Hepatocyte (in vitro differentiated cells): ENCODE data around the gene CEP95. TPM values are rescaled to one million over a fixed set of nuclear protein-coding genes. Genes with fewer than 3 reads are reported as not detected.

Experiments
- DNase-seq: peaks from one replicate; pipeline ENCODE4 v3.0.0-alpha.2; 2016; ENCODE audit warnings: low spot score
- H2AFZ ChIP-seq: fragments of 200-600 bp; sonication (generic); 2 replicates; pipeline ENCODE4 v1.6.0; 2016; ENCODE audit warnings: antibody characterized with exemption, mild to moderate bottlenecking
- H3K27ac ChIP-seq: fragments of 200-600 bp; sonication (generic); 2 replicates; pipeline ENCODE4 v1.5.1; 2016; ENCODE audit warnings: mild to moderate bottlenecking
- H3K27me3 ChIP-seq: fragments of 200-600 bp; sonication (generic); 2 replicates; pipeline ENCODE4 v1.6.1; 2016
- H3K36me3 ChIP-seq: fragments of 200-600 bp; sonication (generic); replicated peaks from 2 replicates; pipeline ENCODE4 v1.5.1; 2016; ENCODE audit warnings: low read depth; ENCODE audit not compliant: insufficient read depth
- H3K4me1 ChIP-seq: fragments of 200-600 bp; sonication (generic); 2 replicates; pipeline ENCODE4 v1.5.1; 2016; ENCODE audit warnings: mild to moderate bottlenecking, moderate library complexity; ENCODE audit not compliant: insufficient read depth
- H3K4me2 ChIP-seq: fragments of 200-600 bp; sonication (generic); 2 replicates; pipeline ENCODE4 v1.6.0; 2016
- H3K4me3 ChIP-seq: fragments of 200-600 bp; sonication (generic); 2 replicates; pipeline ENCODE4 v1.5.1; 2016; ENCODE audit warnings: mild to moderate bottlenecking
- H3K79me2 ChIP-seq: fragments of 200-600 bp; sonication (generic); 2 replicates; pipeline ENCODE4 v1.6.0; 2017; ENCODE audit warnings: mild to moderate bottlenecking
- H3K9me2 ChIP-seq: fragments of 200-600 bp; sonication (generic); replicated peaks from 2 replicates; pipeline ENCODE4 v1.6.0; 2017; ENCODE audit warnings: mild to moderate bottlenecking; ENCODE audit not compliant: insufficient read depth
- H3K9me3 ChIP-seq: fragments of 200-600 bp; sonication (generic); 2 replicates; pipeline ENCODE4 v1.5.1; 2016; ENCODE audit warnings: low read depth, mild to moderate bottlenecking
- H4K20me1 ChIP-seq: fragments of 200-600 bp; sonication (generic); 2 replicates; pipeline ENCODE4 v1.6.0; 2016; ENCODE audit warnings: mild to moderate bottlenecking; ENCODE audit not compliant: insufficient read depth, poor library complexity, severe bottlenecking
- EZH2 ChIP-seq: fragments of 200-600 bp; sonication (generic); IDR thresholded peaks from 2 replicates; pipeline ENCODE4 v1.6.1; 2016; ENCODE audit warnings: antibody characterized with exemption, mild to moderate bottlenecking, borderline replicate concordance
- EZH2phosphoT487 ChIP-seq: fragments of 200-600 bp; sonication (generic); IDR thresholded peaks from one replicate; pipeline ENCODE4 v1.6.1; 2018; ENCODE audit warnings: antibody characterized with exemption, mild to moderate bottlenecking, low read depth, moderate library complexity; ENCODE audit not compliant: unreplicated experiment, severe bottlenecking
- WGBS: methylation state at CpG from one replicate; pipeline ENCODE4 v1.1.6; 2016; ENCODE audit warnings: low lambda C conversion rate; ENCODE audit errors: missing lambda C conversion rate; 5-methylcytosine and 5-hydroxymethylcytosine counted together
- polyA plus RNA-seq: library from polyadenylated mRNA; unstranded; fragments of >200 nt; fragmentation: Nextera tagmentation; extraction: Ambion mirVana; gene quantifications from 2 replicates; pipeline ENCODE4 v1.2.1, GENCODE V29; 2016
- total RNA-seq: library from RNA; depleted of rRNA; stranded (reverse); fragments of >200 nt; gene quantifications from 2 replicates; pipeline ENCODE4 v1.2.3, GENCODE V29; 2014
- TF ChIP-seq, protein P1 (sequence below): fragments of 200-600 bp; sonication (generic); IDR thresholded peaks from 2 replicates; pipeline ENCODE4 v1.5.1; 2016; ENCODE audit warnings: antibody characterized with exemption, mild to moderate bottlenecking; ENCODE audit not compliant: poor library complexity

Gene CEP95
- total and polyA plus RNA-seq, 2 experiments from 2014 or later: 25.8 to 42.8 TPM

DNA sequence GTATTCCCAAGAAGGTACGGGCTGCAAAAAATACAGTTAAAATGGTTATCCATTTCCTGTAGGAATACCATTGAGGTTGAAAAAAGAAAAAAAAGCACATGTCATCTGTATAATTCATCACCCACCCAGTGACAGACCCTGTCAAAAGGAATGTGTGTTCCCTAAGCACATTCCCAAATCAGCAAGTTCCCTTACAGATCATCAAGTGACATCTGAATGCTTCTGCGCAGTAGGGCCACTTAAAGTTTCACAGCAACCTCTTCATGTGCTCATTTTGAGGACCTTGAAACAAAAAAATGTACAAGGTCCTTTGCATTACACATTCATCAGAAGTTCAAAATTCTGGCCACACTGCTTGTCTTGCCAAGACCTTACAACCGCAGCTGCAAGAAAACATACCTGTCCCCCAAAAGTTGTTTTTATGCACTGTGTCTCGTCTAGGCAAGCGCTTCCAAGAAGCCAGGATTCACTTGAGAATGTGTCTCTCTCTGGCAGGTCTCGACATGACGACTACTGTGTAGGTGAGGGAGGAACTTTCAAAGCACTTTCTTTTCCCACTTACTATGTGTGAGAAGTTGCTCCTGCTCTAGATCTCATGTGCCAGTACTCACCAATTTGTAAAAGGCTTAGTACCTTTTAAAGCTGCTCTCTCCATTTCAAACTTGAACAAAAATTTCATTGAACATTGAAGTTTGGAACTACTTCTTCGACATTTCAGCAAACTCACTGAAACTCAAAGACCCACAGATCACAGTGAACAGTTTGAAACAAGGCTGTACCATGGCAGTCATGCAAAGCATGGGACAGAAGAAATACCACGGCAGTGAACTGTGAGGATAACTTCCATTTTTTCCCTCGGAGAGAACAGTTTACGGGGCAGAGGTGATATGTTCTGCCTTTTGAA is 5.7 kb upstream of the CEP95 start:
- Histone ChIP-seq H3K4me3 (no peak overlapping the region), H3K79me2 (peaks cover 70% of the 10 kb centered on the region), H3K9me3 (no peaks in the 10 kb centered on the region), H3K27ac (no peak overlapping the region), H3K36me3 (peaks cover 13% of the 10 kb centered on the region), H3K9me2 (no peaks in the 10 kb centered on the region), H3K27me3 (no peaks in the 10 kb centered on the region), H4K20me1 (peaks cover 72% of the 10 kb centered on the region), H2AFZ (no peak overlapping the region), H3K4me2 (no peak overlapping the region), H3K4me1 (peaks cover 29% of the 10 kb centered on the region)
- TF ChIP-seq, protein P1, sequence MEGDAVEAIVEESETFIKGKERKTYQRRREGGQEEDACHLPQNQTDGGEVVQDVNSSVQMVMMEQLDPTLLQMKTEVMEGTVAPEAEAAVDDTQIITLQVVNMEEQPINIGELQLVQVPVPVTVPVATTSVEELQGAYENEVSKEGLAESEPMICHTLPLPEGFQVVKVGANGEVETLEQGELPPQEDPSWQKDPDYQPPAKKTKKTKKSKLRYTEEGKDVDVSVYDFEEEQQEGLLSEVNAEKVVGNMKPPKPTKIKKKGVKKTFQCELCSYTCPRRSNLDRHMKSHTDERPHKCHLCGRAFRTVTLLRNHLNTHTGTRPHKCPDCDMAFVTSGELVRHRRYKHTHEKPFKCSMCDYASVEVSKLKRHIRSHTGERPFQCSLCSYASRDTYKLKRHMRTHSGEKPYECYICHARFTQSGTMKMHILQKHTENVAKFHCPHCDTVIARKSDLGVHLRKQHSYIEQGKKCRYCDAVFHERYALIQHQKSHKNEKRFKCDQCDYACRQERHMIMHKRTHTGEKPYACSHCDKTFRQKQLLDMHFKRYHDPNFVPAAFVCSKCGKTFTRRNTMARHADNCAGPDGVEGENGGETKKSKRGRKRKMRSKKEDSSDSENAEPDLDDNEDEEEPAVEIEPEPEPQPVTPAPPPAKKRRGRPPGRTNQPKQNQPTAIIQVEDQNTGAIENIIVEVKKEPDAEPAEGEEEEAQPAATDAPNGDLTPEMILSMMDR: no peak
- no peak for TF ChIP-seq EZH2phosphoT487
- no peak for TF ChIP-seq EZH2
- 94% methylated on average over 11 of the region's 11 CpGs for WGBS
- no peak for DNase-seq

DNA sequence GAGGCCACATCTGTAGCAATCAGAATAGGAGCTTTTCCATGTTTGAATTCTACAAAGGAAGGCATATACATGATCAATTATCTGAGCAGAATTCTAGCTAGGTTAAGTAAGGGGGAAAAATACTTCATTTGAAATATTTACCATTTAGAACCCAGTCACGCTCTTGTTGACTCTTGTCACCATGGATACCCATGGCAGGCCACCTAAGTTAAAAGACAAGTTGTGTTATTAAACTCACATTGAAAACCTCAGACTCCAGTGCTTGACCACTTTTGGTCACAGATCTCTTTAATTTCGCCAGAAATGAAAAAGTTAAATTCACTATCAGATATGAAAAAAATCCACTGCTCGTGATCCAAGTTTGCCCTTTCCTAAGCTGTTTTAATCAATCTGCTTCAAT is 4.8 kb upstream of the CEP95 start:
- Histone ChIP-seq H3K27ac (peak overlapping the region; percentile 9), H3K4me1 (peaks cover 29% of the 10 kb centered on the region), H2AFZ (no peak overlapping the region), H4K20me1 (peaks cover 72% of the 10 kb centered on the region), H3K4me3 (no peak overlapping the region), H3K36me3 (peaks cover 13% of the 10 kb centered on the region), H3K9me3 (no peaks in the 10 kb centered on the region), H3K79me2 (peaks cover 69% of the 10 kb centered on the region), H3K9me2 (no peaks in the 10 kb centered on the region), H3K27me3 (no peaks in the 10 kb centered on the region), H3K4me2 (no peak overlapping the region)
- WGBS: 90% methylated on average over 3 of the region's 3 CpGs
- DNase-seq: no peak
- TF ChIP-seq EZH2phosphoT487 (no peak), EZH2 (no peak)
- TF ChIP-seq, protein P1: no peak

DNA sequence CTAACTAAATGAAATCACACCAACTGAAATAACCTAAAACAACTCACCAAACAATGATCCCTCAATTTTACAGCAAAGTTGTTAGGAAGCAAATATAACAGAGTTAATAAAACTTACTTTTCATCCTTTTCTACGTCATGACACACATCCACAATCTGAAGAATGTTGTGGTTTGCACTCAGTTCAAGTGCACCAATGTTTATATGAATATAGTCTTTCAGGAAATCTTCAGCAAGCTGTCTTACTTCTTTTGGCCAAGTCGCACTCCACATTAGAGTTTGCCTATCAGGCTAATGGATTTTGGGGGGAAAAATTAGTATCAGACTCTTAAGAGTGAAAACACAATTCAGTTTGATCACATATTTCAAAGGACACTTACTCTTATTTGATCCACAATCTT is 4.0 kb upstream of the CEP95 start:
- Histone ChIP-seq H3K4me3 (no peak overlapping the region), H4K20me1 (peaks cover 75% of the 10 kb centered on the region), H3K9me2 (no peaks in the 10 kb centered on the region), H3K36me3 (peaks cover 13% of the 10 kb centered on the region), H3K79me2 (peaks cover 72% of the 10 kb centered on the region), H3K27ac (peak overlapping the region; percentile 9), H3K4me1 (peaks cover 23% of the 10 kb centered on the region), H2AFZ (no peak overlapping the region), H3K9me3 (no peaks in the 10 kb centered on the region), H3K27me3 (no peaks in the 10 kb centered on the region), H3K4me2 (peak overlapping the region; percentile 88)
- no peak for DNase-seq
- no peak for TF ChIP-seq EZH2
- TF ChIP-seq EZH2phosphoT487: no peak
- TF ChIP-seq, protein P1: no peak
- 85% methylated on average over 2 of the region's 2 CpGs for WGBS
